Measurements from ENCODE around the gene GPR155.

DNA sequence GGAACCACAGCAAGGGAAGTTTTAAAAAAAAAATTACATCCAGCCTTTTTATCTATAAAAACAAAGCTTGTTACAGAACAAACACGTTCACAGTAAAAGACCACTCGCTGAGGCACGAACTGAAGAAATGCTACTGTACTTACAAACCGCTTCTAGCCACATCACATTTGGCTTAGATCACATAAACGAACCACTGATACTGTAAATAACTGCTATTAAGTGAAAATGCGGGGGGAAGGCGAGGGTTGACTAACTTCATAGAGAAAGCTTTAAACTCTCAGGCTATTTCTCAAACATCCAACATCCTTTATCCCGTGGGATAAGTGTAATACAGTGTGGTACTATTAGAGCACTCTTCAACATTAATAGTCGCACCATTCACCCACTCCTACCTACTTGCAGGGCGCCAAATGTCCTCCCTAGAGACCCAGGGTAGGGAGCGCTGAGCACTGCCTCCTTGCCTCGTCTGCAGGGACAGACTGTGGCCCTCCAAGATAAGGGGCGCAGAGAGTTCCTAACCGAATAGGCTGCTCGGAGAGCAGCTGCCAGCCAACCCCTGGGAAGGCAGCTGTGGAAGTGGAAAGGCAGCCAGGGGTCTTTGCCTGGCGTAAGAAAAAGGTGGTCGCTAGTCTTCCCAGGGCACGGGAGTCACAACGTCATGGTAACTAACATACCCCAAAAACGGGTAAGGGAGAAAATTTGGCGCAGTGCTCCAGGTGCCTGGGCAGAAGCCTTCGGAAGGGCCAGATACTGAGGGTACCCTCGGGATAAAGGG lies 854 bp downstream of the GPR155 start:
- peak; percentile 65 for TF ChIP-seq POLR2A (IDR thresholded peaks at IDR 0.05; ENCODE audit: low read length)
- TF ChIP-seq GATA1 (IDR thresholded peaks at IDR 0.05; ENCODE audit: low read depth, low read length), result no peak
